ENCODE measurements around the gene APOA4.

The APOA4 gene

DNA sequence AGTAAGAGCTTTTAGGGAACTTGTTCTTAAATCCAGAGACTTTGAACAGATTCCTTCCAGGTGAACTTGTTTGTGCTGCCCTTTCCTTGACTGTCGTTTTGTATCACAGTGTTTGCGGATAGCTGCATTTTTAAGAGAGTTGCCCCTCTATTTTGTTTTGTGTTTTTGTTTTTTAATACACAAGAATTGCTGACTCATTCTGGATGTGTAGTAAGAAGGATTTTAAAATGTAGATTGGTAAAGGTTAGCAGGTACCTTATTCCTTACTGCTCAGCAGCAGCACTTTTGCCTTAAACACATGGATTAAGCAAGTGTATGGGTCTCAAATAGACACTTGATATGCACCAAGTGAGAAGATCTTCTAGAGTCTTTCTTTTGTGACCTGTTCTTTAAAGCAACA is 22.5 kb downstream of the APOA4 start:
- TF ChIP-seq, protein P1, sequence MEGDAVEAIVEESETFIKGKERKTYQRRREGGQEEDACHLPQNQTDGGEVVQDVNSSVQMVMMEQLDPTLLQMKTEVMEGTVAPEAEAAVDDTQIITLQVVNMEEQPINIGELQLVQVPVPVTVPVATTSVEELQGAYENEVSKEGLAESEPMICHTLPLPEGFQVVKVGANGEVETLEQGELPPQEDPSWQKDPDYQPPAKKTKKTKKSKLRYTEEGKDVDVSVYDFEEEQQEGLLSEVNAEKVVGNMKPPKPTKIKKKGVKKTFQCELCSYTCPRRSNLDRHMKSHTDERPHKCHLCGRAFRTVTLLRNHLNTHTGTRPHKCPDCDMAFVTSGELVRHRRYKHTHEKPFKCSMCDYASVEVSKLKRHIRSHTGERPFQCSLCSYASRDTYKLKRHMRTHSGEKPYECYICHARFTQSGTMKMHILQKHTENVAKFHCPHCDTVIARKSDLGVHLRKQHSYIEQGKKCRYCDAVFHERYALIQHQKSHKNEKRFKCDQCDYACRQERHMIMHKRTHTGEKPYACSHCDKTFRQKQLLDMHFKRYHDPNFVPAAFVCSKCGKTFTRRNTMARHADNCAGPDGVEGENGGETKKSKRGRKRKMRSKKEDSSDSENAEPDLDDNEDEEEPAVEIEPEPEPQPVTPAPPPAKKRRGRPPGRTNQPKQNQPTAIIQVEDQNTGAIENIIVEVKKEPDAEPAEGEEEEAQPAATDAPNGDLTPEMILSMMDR (IDR thresholded peaks at IDR 0.05; ENCODE audit: low read depth, low read length), result no peak
- no peak overlapping the region for H3K4me3 ChIP-seq (ENCODE audit: low read depth, low read length)
- DNase-seq (ENCODE audit: low read depth, low spot score), result no peak
- in situ Hi-C loops (cut with HindIII; ENCODE audit: low sequenced_read_pairs), result no loop called here

- DNase-seq (ENCODE audit: low read depth, low spot score), result no peak
- no peak overlapping the region for H3K4me3 ChIP-seq (ENCODE audit: low read depth, low read length)
- in situ Hi-C loops (cut with HindIII; ENCODE audit: low sequenced_read_pairs), result no loop called here
- TF ChIP-seq, protein P1 (IDR thresholded peaks at IDR 0.05; ENCODE audit: low read depth, low read length), result no peak
Observed at GRCh38 chr11:116798368-116798767, 24.7 kb downstream of the APOA4 start.

DNA sequence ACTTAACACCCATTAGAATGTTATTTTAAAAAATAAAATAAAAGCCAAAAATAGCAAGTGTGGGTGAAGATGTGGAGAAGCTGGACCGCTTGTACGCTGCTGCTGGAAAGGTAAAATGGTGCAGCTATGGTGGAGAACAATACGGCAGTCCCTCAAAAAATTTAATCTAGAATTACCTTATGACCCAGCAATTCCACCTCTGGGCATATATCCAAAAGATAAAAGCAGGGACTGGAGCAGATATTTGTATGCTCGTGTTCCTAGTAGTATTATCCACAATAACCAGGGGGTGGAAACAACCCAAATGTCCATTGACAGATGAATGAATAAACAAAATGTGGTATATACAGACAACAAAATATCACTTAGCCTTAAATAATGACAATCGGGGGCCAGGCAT is 25.3 kb downstream of the APOA4 start:
- TF ChIP-seq, protein P1 (IDR thresholded peaks at IDR 0.05; ENCODE audit: low read depth, low read length), result no peak
- no peak for DNase-seq (ENCODE audit: low read depth, low spot score)
- in situ Hi-C loops (cut with HindIII; ENCODE audit: low sequenced_read_pairs), result no loop called here
- no peak overlapping the region for H3K4me3 ChIP-seq (ENCODE audit: low read depth, low read length)

GRCh38 chr11:116796548-116796947 is 26.6 kb downstream of the APOA4 start:
- H3K4me3 ChIP-seq (ENCODE audit: low read depth, low read length), result no peak overlapping the region
- TF ChIP-seq, protein P1 (IDR thresholded peaks at IDR 0.05; ENCODE audit: low read depth, low read length), result no peak
- DNase-seq (ENCODE audit: low read depth, low spot score), result no peak
- in situ Hi-C loops (cut with HindIII; ENCODE audit: low sequenced_read_pairs), result no loop called here

DNA sequence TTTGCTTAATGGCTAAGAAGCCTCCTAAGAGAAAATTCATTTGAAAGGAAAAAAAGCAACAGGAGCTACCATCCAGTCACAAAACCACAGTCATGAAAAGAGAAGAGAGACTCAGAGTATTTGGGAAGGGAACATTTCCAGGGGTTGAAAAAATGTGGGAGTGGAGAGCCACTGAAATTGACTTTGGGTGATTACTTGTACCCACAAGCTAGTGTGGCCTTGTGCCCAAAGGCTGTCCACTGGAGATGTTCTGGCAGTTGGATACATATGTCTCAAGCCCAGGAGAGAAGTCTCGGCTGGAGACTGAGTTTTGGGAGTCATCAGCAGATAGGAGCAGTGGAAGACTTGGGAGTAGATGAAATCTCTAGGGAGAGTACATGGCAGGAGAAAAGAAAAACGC is 28.3 kb downstream of the APOA4 start:
- no peak for DNase-seq (ENCODE audit: low read depth, low spot score)
- TF ChIP-seq, protein P1 (IDR thresholded peaks at IDR 0.05; ENCODE audit: low read depth, low read length), result no peak
- H3K4me3 ChIP-seq (ENCODE audit: low read depth, low read length), result no peak overlapping the region
- in situ Hi-C loops (cut with HindIII; ENCODE audit: low sequenced_read_pairs), result no loop called here

- no peak overlapping the region for H3K4me3 ChIP-seq (ENCODE audit: low read depth, low read length)
- DNase-seq (ENCODE audit: low read depth, low spot score), result peak; percentile 24
- in situ Hi-C loops (cut with HindIII; ENCODE audit: low sequenced_read_pairs), result no loop called here
- TF ChIP-seq, protein P1 (IDR thresholded peaks at IDR 0.05; ENCODE audit: low read depth, low read length), result no peak
Observed at GRCh38 chr11:116793772-116794097, 29.4 kb downstream of the APOA4 start.

Measured in astrocyte of the spinal cord (primary cell).